PC-9 (cell line): ENCODE results near the gene BCL11A.

ENCODE experiments used
- EZH2 ChIP-seq: fragments of 200-600 bp; sonication (generic); IDR thresholded peaks from 2 replicates; pipeline ENCODE4 v1.8.0; 2017; ENCODE audit warnings: antibody characterized with exemption, low read depth
- TF ChIP-seq, protein P1 (sequence below): fragments of 200-600 bp; sonication (generic); conservative IDR thresholded peaks from 2 replicates; pipeline ENCODE4 v1.6.1; 2017; ENCODE audit warnings: mixed run types, antibody characterized with exemption, mild to moderate bottlenecking, moderate library complexity

DNA sequence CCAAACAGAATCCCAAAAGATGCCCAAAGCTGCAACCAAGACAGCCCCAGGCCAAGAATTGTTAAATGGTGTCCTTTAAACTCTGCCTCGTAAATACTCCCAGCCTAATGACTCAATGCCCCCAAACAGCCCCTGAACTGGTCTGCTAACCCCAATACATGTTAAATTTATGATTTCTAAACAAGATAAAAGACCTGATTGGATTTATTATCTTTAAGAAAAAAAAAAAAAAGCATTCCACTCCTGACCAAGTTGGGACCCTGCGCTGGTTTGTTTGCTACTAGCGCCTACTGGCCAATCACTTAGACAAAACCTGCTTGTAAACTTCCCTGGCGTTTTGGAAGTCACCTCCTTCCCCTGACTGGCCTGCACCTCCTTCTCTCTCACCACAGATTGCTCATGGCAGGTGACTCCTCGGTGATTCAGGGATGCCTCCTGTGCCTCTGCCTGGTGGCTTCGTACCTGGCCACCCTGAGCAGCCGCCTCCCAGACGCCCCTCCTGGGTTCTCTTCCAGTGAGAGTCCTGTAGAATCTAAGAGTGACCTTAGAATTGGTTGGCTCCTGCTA, 121.3 kb downstream of the BCL11A start:
- TF ChIP-seq, protein P1, sequence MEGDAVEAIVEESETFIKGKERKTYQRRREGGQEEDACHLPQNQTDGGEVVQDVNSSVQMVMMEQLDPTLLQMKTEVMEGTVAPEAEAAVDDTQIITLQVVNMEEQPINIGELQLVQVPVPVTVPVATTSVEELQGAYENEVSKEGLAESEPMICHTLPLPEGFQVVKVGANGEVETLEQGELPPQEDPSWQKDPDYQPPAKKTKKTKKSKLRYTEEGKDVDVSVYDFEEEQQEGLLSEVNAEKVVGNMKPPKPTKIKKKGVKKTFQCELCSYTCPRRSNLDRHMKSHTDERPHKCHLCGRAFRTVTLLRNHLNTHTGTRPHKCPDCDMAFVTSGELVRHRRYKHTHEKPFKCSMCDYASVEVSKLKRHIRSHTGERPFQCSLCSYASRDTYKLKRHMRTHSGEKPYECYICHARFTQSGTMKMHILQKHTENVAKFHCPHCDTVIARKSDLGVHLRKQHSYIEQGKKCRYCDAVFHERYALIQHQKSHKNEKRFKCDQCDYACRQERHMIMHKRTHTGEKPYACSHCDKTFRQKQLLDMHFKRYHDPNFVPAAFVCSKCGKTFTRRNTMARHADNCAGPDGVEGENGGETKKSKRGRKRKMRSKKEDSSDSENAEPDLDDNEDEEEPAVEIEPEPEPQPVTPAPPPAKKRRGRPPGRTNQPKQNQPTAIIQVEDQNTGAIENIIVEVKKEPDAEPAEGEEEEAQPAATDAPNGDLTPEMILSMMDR, result no peak
- TF ChIP-seq EZH2, result no peak
